ENCODE data around the gene MTA1. TPM values are rescaled to one million over a fixed set of nuclear protein-coding genes. Genes with fewer than 3 reads are reported as not detected.

Gene MTA1
- total and polyA plus RNA-seq, 2 donors (not counting 1 experiment from before 2014, with no cell fraction given), result 137 to 147 TPM

- H3K4me3 ChIP-seq (ENCODE audit: control extremely low read depth in 1 of 5, extremely low read depth in 1 of 5, insufficient read depth in 1 of 5, low read depth in 2 of 5, low read length in 4 of 5), result peak within 1 kb of the TSS in 4 of 5 experiments; percentile 32 to 64 (median 55)
- peak within 1 kb of the TSS; percentile 80 for H3K4me3 Mint-ChIP-seq
- no peaks in the 10 kb centered on the region for H3K36me3 ChIP-seq (replicated peaks in 1 of 2; ENCODE audit: control extremely low read depth in 1 of 2, control insufficient read depth in 1 of 2, extremely low read depth in 1 of 2, insufficient read depth in 2 of 2, low read length in 1 of 2)
- ATAC-seq (ENCODE audit: low read depth) (peak; percentile 37), DNase-seq (no peak)
- H3K9me3 Mint-ChIP-seq (ENCODE audit: insufficient read depth), result no peaks in the 10 kb centered on the region
- H4K20me1 ChIP-seq (ENCODE audit: control insufficient read depth, insufficient read depth, low read length, poor library complexity, severe bottlenecking), result peaks cover 15% of the 10 kb centered on the region
- peaks cover 0 to 46% (median 11%) of the 10 kb centered on the region in 4 experiments for H3K27me3 ChIP-seq (replicated peaks in 1 of 4; ENCODE audit: control extremely low read depth in 1 of 4, control insufficient read depth in 3 of 4, insufficient read depth in 4 of 4, low read length in 3 of 4)
- peak within 1 kb of the TSS in 1 of 2 donors; percentile 57 for H3K27ac ChIP-seq (ENCODE audit: low read length in 2 of 2)
- peaks cover 40% of the 10 kb centered on the region for H3K4me1 Mint-ChIP-seq
- peaks cover 0 to 39% (median 0%) of the 10 kb centered on the region in 3 donors for H3K9me3 ChIP-seq (ENCODE audit: control extremely low read depth in 1 of 3, control insufficient read depth in 2 of 3, insufficient read depth in 1 of 3, low read length in 2 of 3)
- peaks cover 40 to 56% of the 10 kb centered on the region in 2 donors for H3K4me1 ChIP-seq (ENCODE audit: control insufficient read depth in 2 of 2, insufficient read depth in 2 of 2, low read length in 2 of 2)
- peak within 1 kb of the TSS; percentile 62 for H2AFZ ChIP-seq (ENCODE audit: insufficient read depth, low read depth, low read length, poor library complexity, severe bottlenecking)
- CTCF ChIA-PET, result no interaction called here
- H3K27ac Mint-ChIP-seq, result peak within 1 kb of the TSS; percentile 68
- POLR2A ChIA-PET, result interaction anchor here (0.7 to 1.3 kb wide), 2 partner anchors 15 to 374 kb away, joined by 3 to 5 read pairs; no protein-coding TSS in a partner anchor
- peak within 1 kb of the TSS; percentile 95 for H3K4me2 ChIP-seq (replicated peaks; ENCODE audit: low read depth, low read length, poor library complexity, severe bottlenecking)
- no peaks in the 10 kb centered on the region for H3K27me3 Mint-ChIP-seq
- TF ChIP-seq CTCF (IDR thresholded peaks at IDR 0.05), result no peak
- no peak for TF ChIP-seq EZH2 (IDR thresholded peaks at IDR 0.05; ENCODE audit: borderline replicate concordance, insufficient read depth, low read depth, low read length, poor library complexity, severe bottlenecking)
- H3K79me2 ChIP-seq (ENCODE audit: control insufficient read depth, insufficient read depth, low read length), result no peaks in the 10 kb centered on the region
- peak within 1 kb of the TSS; percentile 65 for H3K9ac ChIP-seq (ENCODE audit: low read length)
- under 1% methylated on average over 118 of the region's 118 CpGs for WGBS (ENCODE audit: insufficient coverage)
- intact Hi-C loops (cut with micrococcal nuclease), result loop anchor here (2.0 kb wide), 1 partner anchor 16 kb away; the partner anchor contains the start of gene TEDC1
These were observed 55.0 kb downstream of the MTA1 start, which contains the start of gene CRIP2 for GRCh38 chr14:105474483-105475268. CRIP2 (plus strand) TSS chr14:105474821; CDS start chr14:105474863, 42 bp downstream.
